Activated CD4-positive, alpha-beta T cell treated with anti-CD3 and anti-CD28 coated beads, Interleukin-2, amount 50 U/mL, for 1 hour (primary cell): ENCODE results near the gene ALG9.

Source experiments
- DNase-seq: peaks from one replicate; pipeline ENCODE4 v3.0.0-alpha.2; 2020

ALG9 gene

DNA sequence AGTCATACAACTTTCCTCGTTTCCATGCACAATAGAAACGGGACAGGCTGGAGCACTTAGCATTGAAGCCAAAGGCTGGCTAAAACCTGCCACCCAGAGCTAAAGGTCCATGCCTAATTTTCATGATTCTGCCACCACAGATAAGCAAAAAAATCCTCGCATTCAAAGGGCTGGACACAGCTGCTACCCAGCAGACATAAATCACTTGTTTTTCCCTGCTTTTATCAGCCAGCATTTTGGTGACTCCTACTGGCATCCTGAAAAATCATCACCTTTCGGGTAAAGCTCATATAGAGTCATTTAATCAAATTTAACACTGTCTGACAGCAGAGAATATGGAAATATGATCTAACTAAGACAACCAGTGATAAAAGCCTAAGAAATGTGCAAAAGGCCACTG is 37.9 kb downstream of the ALG9 start:
- no peak for DNase-seq

DNA sequence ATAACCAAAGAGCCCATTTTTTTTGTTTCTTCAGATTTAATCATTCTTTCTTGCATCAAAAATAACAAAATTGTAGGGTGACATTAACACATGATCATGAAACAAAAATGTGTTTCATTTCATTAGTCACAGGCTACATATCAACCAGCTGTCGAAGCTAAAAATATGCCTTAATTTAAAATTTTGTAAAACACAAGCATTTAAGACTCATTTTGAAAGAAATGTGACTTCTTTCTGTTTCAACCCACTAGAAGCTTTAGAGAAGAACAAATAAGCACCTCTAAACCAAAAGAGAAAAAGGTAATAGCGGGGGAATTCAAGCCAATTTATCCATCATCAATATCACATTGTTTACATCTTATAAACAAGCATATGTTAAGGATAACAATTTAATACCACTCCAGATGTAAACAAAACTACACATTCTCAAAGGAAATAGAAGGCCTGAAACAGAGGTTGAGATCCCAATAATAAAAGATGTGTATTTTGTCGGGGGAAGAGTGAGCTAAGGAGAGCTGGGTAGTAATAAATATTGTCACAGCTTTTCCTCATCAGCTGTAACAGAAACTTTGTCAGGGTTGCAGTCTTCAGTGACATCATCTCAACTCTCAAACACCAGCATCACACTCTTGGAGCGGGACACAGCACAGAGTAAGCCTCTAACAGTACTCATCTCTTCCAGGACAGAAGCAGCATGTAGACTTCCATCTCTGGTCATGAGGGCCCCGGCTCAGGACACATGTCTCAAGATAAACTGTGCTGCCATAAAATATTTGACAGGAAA is 42.0 kb downstream of the ALG9 start:
- DNase-seq: no peak

DNA sequence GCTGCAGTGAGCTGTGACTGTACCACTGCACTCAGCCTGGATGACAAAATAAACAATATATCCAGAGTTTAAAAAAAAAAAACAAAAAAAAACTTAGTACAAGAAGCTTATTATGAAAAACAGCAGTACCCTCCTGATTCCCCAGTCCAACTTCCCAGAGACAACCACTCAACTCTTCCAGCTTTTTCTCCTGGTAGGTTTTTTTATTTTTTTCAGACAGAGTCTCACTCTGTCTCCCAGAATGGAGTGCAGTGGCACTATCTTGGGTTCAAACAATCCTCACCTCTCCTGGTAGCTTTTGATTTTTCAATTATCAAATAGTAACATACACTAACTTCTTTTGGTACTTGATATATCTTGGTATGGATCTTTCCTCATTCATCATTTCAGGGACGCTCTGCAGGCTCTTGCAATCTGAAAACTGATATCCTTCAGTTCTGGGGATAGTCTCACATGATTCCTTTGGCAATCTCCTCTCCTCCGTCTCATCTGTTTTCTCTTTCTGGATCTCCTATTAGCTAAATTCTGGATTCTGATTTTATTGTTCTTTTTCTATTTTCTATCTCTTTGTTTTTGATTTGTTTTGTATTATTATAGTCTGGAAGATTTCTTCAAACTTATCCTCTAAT is 44.9 kb downstream of the ALG9 start:
- no peak for DNase-seq

DNA sequence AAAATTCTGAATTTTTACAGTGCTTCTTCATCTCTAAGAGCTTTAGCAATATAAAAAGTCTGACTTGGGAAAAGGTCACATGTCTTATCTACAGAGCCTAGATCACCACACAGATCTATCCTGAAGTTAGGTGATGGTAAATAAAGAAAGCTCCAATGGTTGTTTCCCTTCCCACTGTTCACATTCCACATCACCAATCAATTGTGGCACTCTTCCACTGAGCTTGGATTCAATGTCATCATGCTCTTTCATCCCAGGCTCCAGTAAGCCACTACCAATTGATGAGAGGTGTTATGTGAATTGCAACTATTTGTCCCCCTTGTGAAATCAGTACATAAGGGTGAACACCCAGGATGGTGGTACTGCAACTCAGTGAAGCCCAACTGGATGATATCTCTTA is 47.8 kb downstream of the ALG9 start:
- no peak for DNase-seq

DNA sequence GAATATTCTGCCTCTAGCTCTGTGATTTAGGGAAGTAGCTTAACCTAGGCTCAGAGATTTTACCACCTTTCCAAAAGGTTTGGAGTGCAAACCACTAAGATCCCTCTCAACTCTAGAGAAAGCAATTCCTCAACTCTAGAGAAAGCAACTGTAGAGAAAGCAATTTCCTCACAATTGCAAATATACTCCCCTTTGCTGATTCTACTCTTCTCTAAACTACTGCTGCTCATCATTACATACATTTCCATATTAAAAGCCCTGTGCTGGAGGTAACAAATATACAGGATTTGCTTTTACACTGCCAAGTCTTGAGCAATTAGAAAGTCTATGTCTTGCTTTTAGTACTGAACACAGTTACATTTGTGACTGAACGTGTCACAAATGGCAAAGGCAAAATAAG is 48.2 kb downstream of the ALG9 start:
- no peak for DNase-seq

DNA sequence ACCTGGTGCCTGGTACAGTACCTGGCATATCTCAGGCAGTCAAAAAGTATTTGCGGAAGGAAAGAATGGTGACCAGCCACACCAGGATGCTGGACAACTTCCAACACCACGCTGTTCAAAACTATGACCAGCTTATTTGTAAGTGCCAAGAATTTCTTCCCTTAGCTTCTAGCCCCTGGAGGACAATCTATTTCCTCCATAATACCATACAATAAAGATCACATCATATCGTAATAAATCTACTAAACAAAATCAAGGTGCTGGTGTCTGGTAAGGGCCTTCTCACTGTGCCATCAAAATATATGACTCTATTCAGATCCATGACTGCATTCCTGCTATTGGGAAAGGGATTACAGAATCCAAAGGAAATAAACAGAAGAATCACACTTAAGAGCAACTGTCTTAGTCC is 51.5 kb downstream of the ALG9 start:
- no peak for DNase-seq

DNA sequence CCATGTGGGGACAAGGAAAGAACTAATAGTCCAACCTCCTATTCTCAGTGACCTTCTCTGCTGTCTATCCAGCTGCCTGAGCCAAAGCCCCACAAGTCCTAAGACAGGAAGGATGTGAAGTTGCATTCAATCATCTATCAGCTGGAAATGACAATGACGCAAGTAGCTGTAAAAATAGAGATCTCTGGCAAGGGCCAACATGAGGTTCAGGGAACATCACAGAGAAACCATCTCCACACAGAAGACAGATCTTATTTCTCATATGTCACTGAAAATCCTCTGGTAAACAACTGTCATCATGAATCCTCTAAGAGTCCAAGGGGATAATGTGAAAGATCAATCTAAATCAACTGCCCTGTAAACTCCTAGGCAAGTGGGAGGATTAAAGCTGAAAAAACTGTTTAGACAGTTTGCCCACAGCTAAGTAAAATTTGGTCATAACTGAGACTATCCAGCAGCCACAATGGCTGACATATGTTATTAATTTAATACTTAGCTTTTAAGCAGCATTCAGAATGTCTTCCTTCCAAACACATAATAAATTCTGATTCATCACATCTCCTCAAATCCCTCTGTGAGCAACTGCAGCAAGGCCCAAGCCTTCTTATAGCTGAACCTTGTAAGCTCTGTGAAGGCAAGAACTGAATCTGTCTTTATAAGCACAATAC is 52.1 kb downstream of the ALG9 start:
- no peak for DNase-seq

DNA sequence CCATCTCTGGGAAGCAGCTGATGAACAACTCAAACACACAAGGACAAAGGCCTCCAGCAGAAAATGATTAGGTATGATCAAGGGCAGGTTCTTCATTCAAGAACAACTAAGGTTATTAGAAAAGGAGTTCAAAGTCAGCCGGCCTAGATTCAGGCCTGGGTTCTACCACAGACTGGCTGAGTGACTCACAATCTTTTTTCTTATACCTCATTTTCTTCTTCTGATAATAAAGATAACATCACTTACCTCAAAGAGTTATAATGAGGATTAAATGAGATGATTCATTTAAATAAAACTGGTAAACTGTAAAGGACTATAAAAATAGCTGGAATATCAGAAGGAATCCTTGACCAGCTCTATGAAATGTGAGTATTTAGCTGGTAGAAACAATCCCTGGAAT is 55.9 kb downstream of the ALG9 start:
- no peak for DNase-seq

DNA sequence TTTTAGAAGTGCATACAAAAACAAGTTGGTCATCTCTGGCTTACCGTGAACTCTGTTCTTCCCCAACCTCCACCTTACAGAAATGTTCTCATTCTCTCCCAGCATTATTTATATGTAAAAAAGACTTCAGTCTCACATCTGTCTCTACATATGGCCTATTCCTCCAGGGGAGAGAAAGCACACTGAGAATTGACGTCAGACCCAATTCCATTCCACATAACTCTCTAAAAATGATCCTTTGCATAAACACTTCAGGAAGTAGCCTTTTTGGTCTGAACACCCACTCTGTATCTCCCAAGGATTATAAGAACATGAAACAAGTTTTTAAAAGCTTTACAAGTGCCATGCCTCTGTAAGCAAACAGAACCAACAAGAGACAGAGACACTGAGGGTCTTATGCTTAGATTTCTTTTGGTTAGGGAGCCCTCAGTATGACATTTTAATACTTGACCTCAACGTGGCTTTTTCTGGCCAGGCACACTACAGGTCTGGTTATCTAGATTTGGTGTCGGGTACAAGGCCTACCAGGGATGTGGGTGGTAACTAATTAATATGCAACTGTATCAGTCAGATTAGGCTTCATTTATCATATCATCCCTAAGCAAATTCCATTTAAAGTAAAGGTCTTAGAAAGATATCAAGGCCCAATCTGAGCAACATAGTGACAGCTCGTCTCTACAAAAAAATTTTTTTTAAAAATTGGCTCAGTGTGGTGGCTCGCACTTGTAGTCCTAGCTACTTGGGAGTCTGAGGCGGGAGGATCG is 56.6 kb downstream of the ALG9 start:
- no peak for DNase-seq

DNA sequence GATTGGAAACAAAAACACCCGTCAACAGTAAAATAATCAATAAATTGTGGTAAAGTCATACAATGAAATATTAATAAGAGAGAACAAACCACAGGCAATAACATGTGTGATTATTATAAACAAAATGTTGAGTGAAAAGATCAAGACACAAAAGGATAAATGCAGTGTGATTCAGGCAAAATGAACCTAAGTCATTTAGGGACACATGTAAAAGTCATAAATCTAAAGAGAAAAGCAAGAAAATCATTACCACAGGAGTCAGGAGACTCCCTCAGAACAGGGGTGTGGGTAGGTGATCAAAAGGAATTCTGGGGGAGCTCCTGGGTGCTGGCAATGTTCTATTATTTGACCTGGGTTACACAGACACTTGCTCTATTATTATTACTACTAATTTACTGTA is 57.3 kb downstream of the ALG9 start:
- no peak for DNase-seq

DNA sequence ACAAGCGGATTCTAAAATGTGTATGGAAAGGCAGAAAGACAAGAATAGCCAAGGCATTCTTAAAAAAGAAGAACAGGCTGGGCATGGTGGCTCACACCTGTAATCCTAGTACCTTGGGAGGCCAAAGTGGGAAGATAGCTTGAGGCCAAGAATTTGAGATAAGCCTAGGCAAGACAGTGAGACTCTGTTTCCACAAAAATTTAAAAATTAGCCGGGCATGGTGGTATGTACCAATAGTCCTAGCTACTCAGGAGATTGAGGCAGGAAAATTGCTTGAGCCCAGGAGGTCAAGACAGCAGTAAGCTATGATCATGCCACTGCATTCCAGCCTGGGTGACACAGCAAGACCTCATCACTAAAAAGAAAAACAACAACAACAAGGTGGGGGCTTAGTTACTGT is 59.2 kb downstream of the ALG9 start:
- DNase-seq: no peak

DNA sequence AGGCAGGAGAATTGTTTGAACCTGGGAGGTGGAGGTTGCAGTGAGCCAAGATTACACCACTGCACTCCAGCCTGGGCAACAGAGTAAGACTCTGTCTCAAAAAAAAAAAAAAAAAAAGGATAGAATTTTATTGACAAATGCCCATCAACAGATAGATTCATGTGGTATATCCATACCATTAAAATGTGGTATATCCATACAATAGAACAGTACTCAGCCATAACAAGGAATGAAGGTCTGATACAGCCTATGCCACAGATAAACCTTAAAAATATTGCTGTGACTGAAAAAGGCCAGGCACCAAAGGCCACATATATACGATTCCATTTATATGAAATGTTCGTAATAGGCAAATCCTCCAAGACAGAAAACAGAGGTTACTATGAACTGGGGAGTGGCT is 59.9 kb downstream of the ALG9 start:
- no peak for DNase-seq

DNA sequence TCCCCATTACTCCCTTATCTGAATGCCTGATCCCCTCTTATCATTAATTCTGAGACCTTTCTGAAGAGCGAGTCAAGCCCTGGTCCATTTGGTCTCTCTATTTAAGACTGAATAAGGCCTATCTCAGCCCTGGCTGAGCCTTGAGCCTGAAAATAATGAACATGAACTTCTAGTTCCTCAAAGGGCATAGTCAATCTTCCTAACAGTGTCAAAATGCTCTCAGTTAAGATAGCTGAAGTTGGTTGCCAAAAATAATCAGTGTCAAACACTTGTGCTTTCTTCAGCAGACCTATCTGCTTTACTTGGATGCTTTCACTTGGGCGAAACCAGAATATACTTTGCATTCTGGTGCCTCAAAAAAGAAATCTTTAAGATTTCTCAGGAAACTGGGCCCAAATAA is 62.5 kb downstream of the ALG9 start:
- DNase-seq: no peak

DNA sequence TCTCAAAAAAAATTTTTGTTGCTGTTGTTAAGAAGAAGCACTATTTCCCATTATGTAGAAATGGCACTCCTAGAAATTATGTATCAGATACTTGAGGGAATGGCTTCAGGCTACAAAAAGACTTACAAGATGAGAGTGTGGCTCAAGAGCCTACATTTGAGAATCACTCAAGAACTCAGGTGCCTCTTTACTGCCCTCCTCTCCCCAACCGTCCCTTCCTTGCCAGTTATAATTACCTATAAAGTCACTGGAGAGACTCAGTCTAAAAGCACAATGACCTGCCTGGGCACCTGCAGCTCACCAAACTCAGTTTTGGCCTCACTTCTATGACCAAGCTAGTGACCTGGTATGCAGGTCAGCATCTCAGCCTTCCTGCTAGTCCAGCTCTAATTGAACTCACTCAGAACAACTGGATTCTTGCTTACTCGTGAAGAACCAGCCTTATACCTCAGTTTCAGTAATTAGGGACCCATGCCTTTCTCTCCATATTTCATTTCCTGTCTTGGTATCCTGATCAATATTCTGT is 63.3 kb downstream of the ALG9 start:
- no peak for DNase-seq

DNA sequence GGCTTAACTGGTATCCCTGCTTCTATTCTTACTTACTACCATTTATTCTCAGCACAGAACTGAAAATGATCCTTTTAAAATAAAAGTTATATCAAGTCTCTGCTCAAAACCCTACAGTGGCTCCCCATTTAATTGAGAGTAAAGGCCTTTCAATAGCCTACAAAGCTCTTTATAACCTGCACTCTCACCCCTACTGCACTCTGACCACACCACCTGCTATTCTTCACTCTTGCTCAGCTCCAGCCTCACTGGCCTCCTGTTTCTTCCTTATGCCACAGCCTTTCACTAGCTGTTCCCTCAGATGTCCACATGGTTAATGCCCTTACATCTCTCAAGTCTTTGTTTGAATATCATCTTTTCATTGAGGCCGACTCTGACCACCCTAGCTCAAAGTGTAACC is 64.3 kb downstream of the ALG9 start:
- no peak for DNase-seq

DNA sequence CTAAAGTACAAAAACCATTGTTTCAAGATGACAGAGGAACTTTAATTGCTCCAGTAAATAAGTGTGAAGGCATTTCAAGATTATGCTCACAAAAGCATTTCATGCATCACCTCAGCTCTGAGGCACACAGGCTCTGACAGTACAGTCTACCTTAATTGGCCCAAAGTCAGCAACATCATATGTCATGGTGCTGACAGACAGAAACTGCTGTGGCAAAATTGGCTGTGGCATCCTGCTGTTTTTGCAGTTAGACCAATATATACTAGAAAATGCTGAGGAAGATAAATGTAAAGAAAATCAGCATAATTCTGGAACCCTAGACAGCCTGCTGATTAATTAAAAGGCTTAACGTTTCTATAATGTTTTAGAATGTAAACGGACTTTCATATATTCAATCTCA is 70.2 kb downstream of the ALG9 start:
- DNase-seq: no peak

DNA sequence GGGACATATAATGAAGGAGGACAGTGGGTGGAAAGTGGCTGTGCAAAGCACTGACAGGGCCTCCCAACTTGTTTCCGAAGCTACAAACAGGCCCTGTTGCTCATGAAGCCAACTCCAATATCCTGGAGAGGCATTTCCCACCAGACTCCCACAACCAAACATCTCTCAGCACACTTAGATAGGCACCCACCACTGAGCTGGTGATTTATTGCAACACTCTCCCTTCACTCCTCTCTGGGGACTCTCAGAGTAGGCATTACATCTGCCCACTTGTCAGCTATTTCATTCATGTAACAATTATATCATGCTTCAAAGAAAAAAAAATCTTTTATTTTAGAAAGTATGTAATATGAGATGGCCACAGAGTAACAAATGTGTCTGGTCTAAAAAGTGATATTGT is 73.1 kb downstream of the ALG9 start:
- DNase-seq: no peak

DNA sequence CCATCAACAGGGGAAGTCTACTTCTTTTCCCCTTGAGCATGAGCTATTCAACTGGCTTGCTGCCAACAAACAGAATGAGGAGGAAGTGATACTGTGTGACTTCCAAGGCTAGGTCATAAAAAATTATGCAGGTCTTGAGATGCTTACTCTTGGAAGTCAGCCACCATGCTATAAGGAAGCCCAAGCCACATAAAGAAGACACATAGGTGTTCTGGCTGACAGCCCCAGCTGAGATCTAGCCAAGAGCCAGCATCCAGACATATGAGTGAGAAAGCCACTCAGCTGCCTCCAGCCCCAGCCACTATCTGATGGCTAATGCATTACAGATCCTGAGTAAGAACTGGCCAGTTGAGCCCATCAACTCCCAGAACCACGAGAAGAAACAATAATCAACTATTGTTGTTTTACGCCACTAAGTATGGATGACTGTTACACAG is 74.2 kb downstream of the ALG9 start:
- no peak for DNase-seq

DNA sequence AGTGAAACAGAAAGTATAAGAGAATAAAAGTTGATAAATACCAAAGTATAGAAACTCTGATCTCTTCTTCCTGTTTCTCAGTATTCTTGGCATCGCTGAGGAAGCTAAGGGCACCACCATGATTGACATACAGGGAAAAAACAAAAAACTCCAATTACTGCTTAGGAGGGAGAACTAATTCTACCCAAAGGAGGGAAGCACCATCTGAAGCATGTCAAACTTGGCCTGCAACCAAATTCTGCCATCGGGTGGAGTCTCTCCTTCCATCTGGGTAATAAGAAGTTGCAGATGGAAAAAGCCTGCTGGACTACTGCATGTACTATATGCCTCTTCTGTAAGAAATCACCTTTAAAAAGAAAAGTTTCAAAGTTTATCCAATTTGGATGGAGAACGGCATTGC is 74.7 kb downstream of the ALG9 start:
- DNase-seq: no peak

DNA sequence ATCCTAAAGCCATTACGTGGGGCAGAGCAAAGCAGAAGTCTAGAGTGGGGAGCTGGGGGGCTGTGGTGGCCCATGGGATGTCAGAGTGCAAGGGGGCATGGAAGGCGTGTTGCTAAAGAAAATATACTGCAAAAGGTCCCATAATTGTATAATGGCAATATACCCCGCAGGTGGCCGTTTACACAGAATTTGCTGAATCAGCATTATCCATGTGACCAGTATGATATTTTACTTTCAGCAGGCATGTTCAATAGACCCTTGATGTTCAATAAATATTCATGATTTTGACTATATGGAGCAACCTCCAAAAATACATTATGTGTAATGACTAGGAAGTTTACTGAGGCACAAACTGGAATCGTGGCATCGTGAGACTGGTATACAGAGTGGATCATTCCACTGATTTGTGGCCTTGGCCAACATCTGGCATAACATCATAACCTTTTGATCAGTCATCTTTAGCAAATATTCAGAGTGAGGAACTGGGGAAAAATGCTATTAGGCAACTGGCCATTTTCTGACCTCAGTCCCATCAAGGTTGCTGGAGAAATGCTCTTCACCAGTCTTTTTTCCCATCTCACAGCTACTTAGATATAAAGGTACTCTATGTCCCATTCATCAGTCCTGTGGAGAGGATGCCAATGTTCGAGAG is 75.9 kb downstream of the ALG9 start:
- DNase-seq: no peak

DNA sequence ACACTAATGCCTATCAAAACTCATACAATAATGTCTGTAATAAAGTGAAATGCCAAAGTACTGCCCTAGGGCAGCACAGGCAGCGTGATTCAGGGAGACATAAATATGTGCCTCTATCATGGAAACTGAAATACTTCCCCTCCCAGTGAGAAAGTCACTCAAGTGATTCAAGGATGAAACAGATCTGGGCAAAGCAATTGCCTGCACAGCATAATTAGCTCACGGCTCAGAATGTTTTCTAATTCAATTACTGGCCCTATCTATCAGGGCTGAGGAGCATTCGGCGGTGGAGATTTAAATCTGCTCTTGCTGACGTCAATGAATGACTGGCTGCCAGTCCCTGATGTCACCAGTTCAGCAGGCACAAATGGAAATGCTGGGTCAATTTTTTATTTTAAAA is 77.5 kb downstream of the ALG9 start:
- no peak for DNase-seq

DNA sequence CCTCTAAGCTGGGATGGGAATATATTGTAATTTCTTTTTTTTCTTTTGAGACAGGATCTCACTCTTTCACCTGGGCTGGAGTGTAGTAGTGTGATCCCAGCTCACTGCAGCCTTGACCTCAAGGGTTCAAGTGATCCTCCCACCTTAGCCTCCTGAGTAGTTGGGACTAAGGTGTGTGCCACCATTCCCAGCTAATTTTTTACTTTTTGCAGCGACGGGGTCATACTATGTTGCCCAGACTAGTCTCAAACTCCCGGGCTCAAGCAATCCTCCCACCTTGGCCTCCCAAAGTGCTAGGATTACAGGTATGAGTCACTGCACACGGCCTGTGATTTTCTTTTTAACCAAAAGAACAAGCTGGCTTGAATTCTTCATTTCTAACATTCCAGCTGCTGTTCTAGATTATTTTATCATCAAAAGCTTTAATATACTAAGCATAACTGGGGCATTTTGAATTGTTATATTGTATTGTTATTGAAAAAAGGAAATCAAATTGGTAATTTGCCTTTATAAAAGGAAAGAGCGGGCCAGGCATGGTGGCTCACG is 78.4 kb downstream of the ALG9 start:
- no peak for DNase-seq

DNA sequence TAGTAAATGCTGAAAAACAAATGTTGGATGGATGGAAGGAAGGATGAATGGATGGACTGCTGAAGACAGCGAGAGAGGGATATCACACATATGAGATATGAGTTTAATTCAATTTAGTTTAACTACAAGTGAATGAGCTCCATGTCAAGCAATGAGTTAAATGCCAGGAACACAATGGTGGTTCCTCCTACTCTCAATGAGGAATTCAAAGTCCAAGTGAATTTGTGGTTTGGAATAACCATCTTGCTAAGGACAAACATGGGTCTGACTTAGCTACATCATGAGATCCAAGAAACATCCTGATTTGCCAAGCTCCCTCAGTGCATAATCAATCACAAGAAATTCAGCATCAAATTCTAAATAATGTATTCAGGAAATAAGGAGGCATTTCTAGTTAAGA is 79.1 kb downstream of the ALG9 start:
- DNase-seq: no peak
